CD14-positive monocyte (primary cell): ENCODE measurements around the gene PPP3CA. TPM values are rescaled to one million over a fixed set of nuclear protein-coding genes. Genes with fewer than 3 reads are reported as not detected.

ENCODE experiments used
- DNase-seq, 3 donors: peaks; one replicate each; pipeline ENCODE4 v3.0.0-alpha.2; 2011 to 2022
- H2AFZ ChIP-seq: 2 replicates; pipeline ENCODE4 v1.6.0; 2012; ENCODE audit warnings: mild to moderate bottlenecking, low read depth, low read length, inconsistent platforms; ENCODE audit not compliant: insufficient read depth, poor library complexity, severe bottlenecking
- H3K27ac ChIP-seq, 2 donors: 1 replicate in 1 of 2; 2 replicates in 1 of 2; pipeline ENCODE4 v1.5.1; 2012 to 2013; ENCODE audit warnings: low read length in 2 of 2, control low read depth in 1 of 2, inconsistent platforms in 1 of 2, low read depth in 1 of 2, mild to moderate bottlenecking in 1 of 2
- H3K27me3 ChIP-seq, 2 donors: one replicate each; pipeline versions ENCODE4 v1.6.0 to v1.6.1; 2011 to 2013; ENCODE audit warnings: low read length in 2 of 2; ENCODE audit not compliant: control insufficient read depth in 2 of 2, insufficient read depth in 2 of 2
- H3K36me3 ChIP-seq, 2 donors: replicated peaks in 1 of 2; 1 replicate in 1 of 2; 2 replicates in 1 of 2; pipeline versions ENCODE4 v1.5.1 to v1.6.1; 2012 to 2013; ENCODE audit warnings: low read length in 2 of 2, control low read depth in 1 of 2, inconsistent platforms in 1 of 2, mild to moderate bottlenecking in 1 of 2; ENCODE audit not compliant: insufficient read depth in 2 of 2, control insufficient read depth in 1 of 2
- H3K4me1 ChIP-seq, 2 donors: 1 replicate in 1 of 2; 2 replicates in 1 of 2; pipeline versions ENCODE4 v1.5.1 to v1.6.1; 2012 to 2013; ENCODE audit warnings: low read length in 2 of 2, control low read depth in 1 of 2, inconsistent platforms in 1 of 2, mild to moderate bottlenecking in 1 of 2, moderate library complexity in 1 of 2; ENCODE audit not compliant: insufficient read depth in 2 of 2, control insufficient read depth in 1 of 2
- H3K4me2 ChIP-seq: replicated peaks from 2 replicates; pipeline ENCODE3; 2012; ENCODE audit warnings: low read length, moderate library complexity, mild to moderate bottlenecking; ENCODE audit not compliant: poor library complexity, severe bottlenecking; ENCODE audit errors: extremely low read depth
- H3K4me3 ChIP-seq, 3 experiments: fragments of 200-600 bp in 1 of 3; sonication (generic) in 1 of 3; replicated peaks in 1 of 3; 1 replicate in 2 of 3; 2 replicates in 1 of 3; pipeline ENCODE4 v1.5.1; 2011 to 2013; ENCODE audit warnings: low read length in 3 of 3, mild to moderate bottlenecking in 3 of 3, control low read depth in 2 of 3, low read depth in 2 of 3, inconsistent platforms in 1 of 3, moderate library complexity in 1 of 3
- H3K79me2 ChIP-seq: 2 replicates; pipeline ENCODE4 v1.6.0; 2012; ENCODE audit warnings: mild to moderate bottlenecking, control low read depth, inconsistent platforms, low read length, moderate library complexity; ENCODE audit not compliant: insufficient read depth
- H3K9ac ChIP-seq: 2 replicates; pipeline ENCODE4 v1.6.0; 2017; ENCODE audit warnings: low read length, mild to moderate bottlenecking; ENCODE audit not compliant: insufficient read depth, poor library complexity, severe bottlenecking
- H3K9me3 ChIP-seq, 2 donors: replicated peaks in 1 of 2; 1 replicate in 1 of 2; 2 replicates in 1 of 2; pipeline versions ENCODE4 v1.5.1 to v1.6.1; 2012 to 2013; ENCODE audit warnings: low read length in 2 of 2, control low read depth in 1 of 2; ENCODE audit not compliant: control insufficient read depth in 1 of 2, insufficient read depth in 1 of 2
- H4K20me1 ChIP-seq: 2 replicates; pipeline ENCODE4 v1.6.0; 2012; ENCODE audit warnings: mild to moderate bottlenecking, low read length, control low read depth, moderate library complexity; ENCODE audit not compliant: insufficient read depth
- H3K27ac Mint-ChIP-seq, 7 donors: one replicate each; pipeline ENCODE4 v1.8.0; 2020; ENCODE audit warnings: mild to moderate bottlenecking in 7 of 7, mixed read lengths in 7 of 7, moderate library complexity in 6 of 7, inconsistent platforms in 2 of 7
- H3K27me3 Mint-ChIP-seq, 3 donors: one replicate each; pipeline ENCODE4 v1.8.0; 2021 to 2022; ENCODE audit warnings: low read depth in 3 of 3, mild to moderate bottlenecking in 3 of 3, mixed read lengths in 3 of 3, moderate library complexity in 3 of 3, inconsistent platforms in 1 of 3
- H3K36me3 Mint-ChIP-seq, 2 donors: one replicate each; pipeline ENCODE4 v1.8.0; 2020; ENCODE audit warnings: mixed read lengths in 2 of 2, inconsistent platforms in 1 of 2, mild to moderate bottlenecking in 1 of 2
- H3K4me1 Mint-ChIP-seq: one replicate; pipeline ENCODE4 v1.8.0; 2020; ENCODE audit warnings: mild to moderate bottlenecking, mixed read lengths
- H3K4me3 Mint-ChIP-seq, 2 donors: one replicate each; pipeline ENCODE4 v1.8.0; 2020; ENCODE audit warnings: mild to moderate bottlenecking in 2 of 2, mixed read lengths in 2 of 2, moderate library complexity in 1 of 2
- H3K9me3 Mint-ChIP-seq, 7 donors: one replicate each; pipeline ENCODE4 v1.8.0; 2020 to 2022; ENCODE audit warnings: mixed read lengths in 7 of 7, mild to moderate bottlenecking in 6 of 7, moderate library complexity in 6 of 7, inconsistent platforms in 2 of 7
- CTCF ChIP-seq: fragments of 200-600 bp; IDR thresholded peaks from one replicate; pipeline ENCODE4 v1.8.0; 2022; ENCODE audit warnings: antibody characterized with exemption, mild to moderate bottlenecking
- WGBS: methylation state at CpG from one replicate; pipeline ENCODE4 v1.1.5; 2013; ENCODE audit warnings: missing lambda C conversion rate; ENCODE audit not compliant: insufficient coverage; 5-methylcytosine and 5-hydroxymethylcytosine counted together
- intact Hi-C, 2 donors: fragments of 100-400 bp; cut with micrococcal nuclease; formaldehyde crosslinking; loops; one replicate each; pipeline versions ENCODE4 v1.15.0 to v1.15.1; 2023
- polyA plus RNA-seq, 3 donors: library from polyadenylated mRNA; depleted of rRNA in 1 of 3; unstranded in 2 of 3; stranded (reverse) in 1 of 3; fragments of 300-500 nt in 2 of 3; fragments of >200 nt in 1 of 3; fragmentation: Illumina TruSeq in 2 of 3; gene quantifications; 1 replicate in 2 of 3; 2 replicates in 1 of 3; pipeline ENCODE4 v1.2.3, GENCODE V29; 2012 to 2021

Gene PPP3CA
- polyA plus RNA-seq, 3 donors: 5.1 to 9.7 (median 8.9) TPM

GRCh38 chr4:101153653-101154052, 193.7 kb downstream of the PPP3CA start:
- Histone ChIP-seq H3K4me1 (no peaks in the 10 kb centered on the region), H2AFZ (no peak overlapping the region), H3K79me2 (no peaks in the 10 kb centered on the region), H3K36me3 (no peaks in the 10 kb centered on the region), H3K9me3 (no peaks in the 10 kb centered on the region), H3K27ac (no peak overlapping the region), H4K20me1 (peaks cover 54% of the 10 kb centered on the region), H3K4me2 (no peak overlapping the region), H3K4me3 (no peak overlapping the region), H3K27me3 (no peaks in the 10 kb centered on the region), H3K9ac (no peak overlapping the region)
- H3K9me3 Mint-ChIP-seq: no peaks in the 10 kb centered on the region
- H3K4me1 Mint-ChIP-seq: peaks cover 4% of the 10 kb centered on the region
- intact Hi-C loops: no loop called here
- H3K27me3 Mint-ChIP-seq: no peaks in the 10 kb centered on the region
- no peak overlapping the region for H3K27ac Mint-ChIP-seq
- H3K4me3 Mint-ChIP-seq: no peak overlapping the region
- TF ChIP-seq CTCF: no peak
- no peak for DNase-seq
- H3K36me3 Mint-ChIP-seq: peaks cover 2 to 4% of the 10 kb centered on the region in 2 donors

GRCh38 chr4:101152521-101152920, 194.8 kb downstream of the PPP3CA start:
- intact Hi-C loops: no loop called here
- peaks cover 52% of the 10 kb centered on the region for H4K20me1 ChIP-seq
- no peak for DNase-seq
- 100% methylated on average over 1 of the region's 3 CpGs for WGBS
- no peaks in the 10 kb centered on the region for H3K36me3 ChIP-seq
- H3K4me1 Mint-ChIP-seq: peaks cover 4% of the 10 kb centered on the region
- H3K27ac ChIP-seq: no peak overlapping the region
- H3K4me3 ChIP-seq: no peak overlapping the region
- no peaks in the 10 kb centered on the region for H3K27me3 ChIP-seq
- no peaks in the 10 kb centered on the region for H3K4me1 ChIP-seq
- TF ChIP-seq CTCF: no peak
- H3K4me2 ChIP-seq: no peak overlapping the region
- no peaks in the 10 kb centered on the region for H3K79me2 ChIP-seq
- H3K9ac ChIP-seq: no peak overlapping the region
- H3K27me3 Mint-ChIP-seq: no peaks in the 10 kb centered on the region
- H3K9me3 ChIP-seq: no peaks in the 10 kb centered on the region
- H2AFZ ChIP-seq: no peak overlapping the region
- no peak overlapping the region for H3K4me3 Mint-ChIP-seq
- no peak overlapping the region for H3K27ac Mint-ChIP-seq
- H3K9me3 Mint-ChIP-seq: no peaks in the 10 kb centered on the region
- H3K36me3 Mint-ChIP-seq: peaks cover 0 to 2% of the 10 kb centered on the region in 2 donors
